Endothelial cell of umbilical vein (primary cell): ENCODE measurements around the gene FAT2. TPM values are rescaled to one million over a fixed set of nuclear protein-coding genes. Genes with fewer than 3 reads are reported as not detected.

ENCODE experiments used
- BruUV-seq: library from RNA; stranded (reverse); fragments of 400-500 nt; replicated peaks from 2 replicates; lab custom pipeline; 2021; lab: Mats Ljungman, UMichigan
- CTCF ChIA-PET: fragments of 300-600, 350-600 bp; sonication (Branson Sonifier 250); formaldehyde crosslinking; loops from one replicate; lab custom pipeline; 2021; ENCODE audit warnings: antibody characterized with exemption, inconsistent platforms; lab: Charles Lee
- POLR2A ChIA-PET: fragments of 300-600, 350-600 bp; sonication (Branson Sonifier 250); formaldehyde crosslinking; loops from one replicate; lab custom pipeline; 2021; ENCODE audit warnings: antibody characterized with exemption, inconsistent platforms; lab: Charles Lee
- DNase-seq: peaks from one replicate; pipeline ENCODE4 v3.0.0-alpha.2; 2011; ENCODE audit warnings: low read depth, low spot score
- FAIRE-seq: peaks from 2 replicates; lab custom pipeline; 2011; peaks lifted over from hg19 to GRCh38; lab: Jason Lieb, UNC
- H2AFZ ChIP-seq: 2 replicates; pipeline ENCODE4 v1.6.0; 2012; ENCODE audit warnings: low read depth, low read length, control low read depth, inconsistent platforms
- H3K27ac ChIP-seq: 2 replicates; pipeline ENCODE4 v1.5.1; 2011; ENCODE audit warnings: low read depth, mild to moderate bottlenecking, control low read depth, low read length, moderate library complexity; ENCODE audit not compliant: insufficient read depth
- H3K27me3 ChIP-seq, 2 experiments: 2 replicates each; pipeline versions ENCODE4 v1.6.0 to v1.6.1; 2011; ENCODE audit warnings: low read length in 2 of 2, mixed read lengths in 1 of 2; ENCODE audit not compliant: control insufficient read depth in 2 of 2, insufficient read depth in 2 of 2
- H3K36me3 ChIP-seq, 2 experiments: 2 replicates in 1 of 2; 3 replicates in 1 of 2; pipeline ENCODE4 v1.5.1; 2011; ENCODE audit warnings: low read length in 2 of 2, mild to moderate bottlenecking in 1 of 2, moderate library complexity in 1 of 2; ENCODE audit not compliant: control insufficient read depth in 2 of 2, insufficient read depth in 2 of 2; ENCODE audit errors: extremely low read depth in 1 of 2
- H3K4me1 ChIP-seq: 3 replicates; pipeline ENCODE4 v1.5.1; 2011; ENCODE audit warnings: mild to moderate bottlenecking, low read length; ENCODE audit not compliant: control insufficient read depth, insufficient read depth; ENCODE audit errors: extremely low read depth
- H3K4me2 ChIP-seq: 2 replicates; pipeline ENCODE4 v1.6.1; 2011; ENCODE audit warnings: low read length, control low read depth, mixed read lengths; ENCODE audit not compliant: insufficient read depth
- H3K4me3 ChIP-seq, 3 experiments: fragments of 200-600 bp in 1 of 3; sonication (generic), shearing (Covaris generic) in 1 of 3; replicated peaks in 1 of 3; 2 replicates each; pipeline ENCODE4 v1.5.1; 2011 to 2016; ENCODE audit warnings: control low read depth in 3 of 3, low read length in 3 of 3, mild to moderate bottlenecking in 2 of 3, inconsistent platforms in 1 of 3, low read depth in 1 of 3, moderate library complexity in 1 of 3; ENCODE audit not compliant: insufficient read depth in 1 of 3
- H3K79me2 ChIP-seq: 2 replicates; pipeline ENCODE4 v1.6.0; 2012; ENCODE audit warnings: low read length, inconsistent platforms; ENCODE audit not compliant: control insufficient read depth, insufficient read depth
- H3K9ac ChIP-seq: replicated peaks from 2 replicates; pipeline ENCODE3; 2011; ENCODE audit warnings: low read length, control low read depth; ENCODE audit not compliant: insufficient read depth; ENCODE audit errors: extremely low read depth
- H3K9me1 ChIP-seq: replicated peaks from 3 replicates; pipeline ENCODE4 v1.6.0; 2011; ENCODE audit warnings: mild to moderate bottlenecking, low read length; ENCODE audit not compliant: control insufficient read depth, insufficient read depth; ENCODE audit errors: extremely low read depth
- H3K9me3 ChIP-seq: replicated peaks from 2 replicates; pipeline ENCODE4 v1.5.1; 2012; ENCODE audit warnings: low read length, inconsistent platforms; ENCODE audit not compliant: control insufficient read depth, insufficient read depth
- H4K20me1 ChIP-seq: replicated peaks from 2 replicates; pipeline ENCODE3; 2011; ENCODE audit warnings: mild to moderate bottlenecking, low read length; ENCODE audit not compliant: control insufficient read depth, insufficient read depth; ENCODE audit errors: extremely low read depth
- EZH2 ChIP-seq: IDR thresholded peaks from 2 replicates; pipeline ENCODE4 v1.6.1; 2012; ENCODE audit warnings: borderline replicate concordance, low read depth, mild to moderate bottlenecking, moderate library complexity, low read length, inconsistent platforms; ENCODE audit not compliant: severe bottlenecking
- FOS ChIP-seq: IDR thresholded peaks from 2 replicates; pipeline ENCODE4 v1.6.1; 2011; ENCODE audit warnings: mild to moderate bottlenecking, low read length, moderate library complexity, borderline replicate concordance; ENCODE audit not compliant: insufficient read depth
- GATA2 ChIP-seq: IDR thresholded peaks from 2 replicates; pipeline ENCODE4 v1.7.0; 2011; ENCODE audit warnings: low read depth, mild to moderate bottlenecking, moderate library complexity, mixed read lengths, low read length; ENCODE audit not compliant: insufficient read length, insufficient read depth
- JUN ChIP-seq: IDR thresholded peaks from 2 replicates; pipeline ENCODE4 v1.6.1; 2011; ENCODE audit warnings: borderline replicate concordance, low read depth; ENCODE audit not compliant: insufficient read length, insufficient read depth
- MYC ChIP-seq: IDR thresholded peaks from one replicate; pipeline ENCODE4 v1.6.1; 2011; ENCODE audit warnings: mild to moderate bottlenecking, low read depth, low read length
- POLR2A ChIP-seq: IDR thresholded peaks from 2 replicates; pipeline ENCODE4 v1.6.1; 2012; ENCODE audit warnings: low read depth, mild to moderate bottlenecking, control low read depth, low read length
- POLR2AphosphoS5 ChIP-seq: IDR thresholded peaks from 2 replicates; pipeline ENCODE4 v1.6.1; 2012; ENCODE audit warnings: low read depth, mild to moderate bottlenecking, control low read depth, low read length, moderate library complexity; ENCODE audit not compliant: insufficient read depth
- dilution Hi-C: fragments of 300-500 bp; cut with MboI; formaldehyde crosslinking; loops from one replicate; pipeline ENCODE4 v1.15.0; 2019; ENCODE audit warnings: low sequenced_read_pairs; ENCODE audit not compliant: extremely low pct_ligation_motif_present
- intact Hi-C: fragments of 100-400 bp; cut with micrococcal nuclease; formaldehyde crosslinking; loops from one replicate; pipeline ENCODE4 v1.10.0; 2022
- polyA plus RNA-seq, 4 experiments: library from polyadenylated mRNA; depleted of rRNA in 3 of 4; stranded (reverse) in 3 of 4; unstranded in 1 of 4; fragments of >200 nt; gene quantifications; 2 replicates each; pipeline versions ENCODE4 v1.2.1 to v1.2.3, GENCODE V29; 2011 to 2012; ENCODE audit warnings: missing spikeins in 1 of 4
- total RNA-seq: library from RNA; stranded (reverse); gene quantifications from 2 replicates; pipeline ENCODE4 v1.2.3, GENCODE V29; 2021
- TF ChIP-seq, protein P1 (sequence below): IDR thresholded peaks from 2 replicates; pipeline ENCODE4 v1.6.1; 2011; ENCODE audit not compliant: insufficient read depth, insufficient read length
- TF ChIP-seq, protein P2 (sequence below), 2 donors: IDR thresholded peaks; 1 replicate in 1 of 2; 2 replicates in 1 of 2; pipeline ENCODE4 v1.5.1; 2011; ENCODE audit warnings: low read length in 2 of 2, mild to moderate bottlenecking in 2 of 2, moderate library complexity in 2 of 2, control low read depth in 1 of 2, inconsistent platforms in 1 of 2, low read depth in 1 of 2; ENCODE audit not compliant: insufficient read depth in 1 of 2; ENCODE audit errors: extremely low read depth in 1 of 2

The FAT2 gene
- total and polyA plus RNA-seq, 2 donors (not counting 3 experiments of a cell fraction or from before 2014, with no cell fraction given), result not detected

DNA sequence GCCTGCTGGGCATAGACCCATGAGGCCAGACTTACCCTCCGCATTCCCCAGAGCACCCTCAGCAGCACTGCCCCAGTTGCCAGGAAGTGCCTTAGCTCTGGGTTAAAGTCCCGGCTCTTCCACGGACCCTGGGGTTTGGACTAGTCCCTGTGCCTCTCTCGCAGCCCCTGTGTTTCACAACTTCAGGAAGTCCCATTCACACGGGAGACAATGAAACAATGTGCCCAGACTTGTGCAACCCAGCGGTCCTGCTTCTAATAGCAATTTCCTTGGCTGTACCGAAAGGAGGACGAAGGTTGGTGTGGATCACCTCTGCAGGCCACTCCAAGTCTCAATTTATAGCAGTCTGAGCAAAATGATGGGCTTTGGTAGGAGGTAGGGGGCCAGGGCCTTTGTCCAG is 41.8 kb upstream of the FAT2 start:
- H3K27me3 ChIP-seq, result peaks cover 3 to 4% of the 10 kb centered on the region in 2 experiments
- no peak overlapping the region for H2AFZ ChIP-seq
- no TSS peak for BruUV-seq
- dilution Hi-C loops, result no loop called here
- H3K36me3 ChIP-seq, result no peaks in the 10 kb centered on the region
- no peaks in the 10 kb centered on the region for H3K9me3 ChIP-seq
- intact Hi-C loops, result no loop called here
- CTCF ChIA-PET, result no interaction called here
- no peaks in the 10 kb centered on the region for H3K9me1 ChIP-seq
- no peak overlapping the region for H3K27ac ChIP-seq
- H3K79me2 ChIP-seq, result no peaks in the 10 kb centered on the region
- TF ChIP-seq, protein P1, sequence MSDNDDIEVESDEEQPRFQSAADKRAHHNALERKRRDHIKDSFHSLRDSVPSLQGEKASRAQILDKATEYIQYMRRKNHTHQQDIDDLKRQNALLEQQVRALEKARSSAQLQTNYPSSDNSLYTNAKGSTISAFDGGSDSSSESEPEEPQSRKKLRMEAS, result no peak
- TF ChIP-seq POLR2A (no peak), MYC (no peak), EZH2 (no peak)
- no peaks in the 10 kb centered on the region for H4K20me1 ChIP-seq
- DNase-seq, result no peak
- POLR2A ChIA-PET, result no interaction called here
- H3K4me3 ChIP-seq, result no peak overlapping the region
- no peaks in the 10 kb centered on the region for H3K4me1 ChIP-seq
- H3K9ac ChIP-seq, result no peak overlapping the region
- FAIRE-seq, result no peak
- H3K4me2 ChIP-seq, result no peak overlapping the region

DNA sequence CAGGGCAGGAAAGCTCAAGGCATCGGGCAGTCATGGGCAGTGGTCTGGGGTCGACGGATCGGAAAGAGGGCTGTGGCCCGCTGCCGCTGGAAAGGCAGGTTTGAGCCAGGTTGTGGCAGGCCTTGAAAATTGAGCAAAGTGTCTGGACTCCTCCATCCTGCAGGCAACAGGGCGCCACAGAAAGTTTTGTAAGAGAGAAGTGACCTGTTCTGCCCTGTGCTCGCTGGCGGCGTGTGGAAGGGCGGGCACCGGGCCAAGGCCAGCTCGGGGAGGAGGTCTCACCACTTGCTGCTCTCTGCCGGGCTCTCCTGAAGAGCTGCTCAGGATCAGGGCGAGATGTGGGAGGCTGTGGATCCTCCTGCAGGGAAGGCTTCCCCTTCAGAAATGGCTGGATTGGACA is 41.4 kb upstream of the FAT2 start:
- Histone ChIP-seq H2AFZ (no peak overlapping the region), H3K79me2 (no peaks in the 10 kb centered on the region), H3K4me2 (no peak overlapping the region), H3K4me1 (no peaks in the 10 kb centered on the region), H3K27me3 (peaks cover 2 to 3% of the 10 kb centered on the region in 2 experiments), H3K9me1 (no peaks in the 10 kb centered on the region), H3K4me3 (no peak overlapping the region), H3K9ac (no peak overlapping the region), H4K20me1 (no peaks in the 10 kb centered on the region), H3K9me3 (no peaks in the 10 kb centered on the region), H3K27ac (no peak overlapping the region), H3K36me3 (no peaks in the 10 kb centered on the region)
- no peak for TF ChIP-seq EZH2
- TF ChIP-seq, protein P2, sequence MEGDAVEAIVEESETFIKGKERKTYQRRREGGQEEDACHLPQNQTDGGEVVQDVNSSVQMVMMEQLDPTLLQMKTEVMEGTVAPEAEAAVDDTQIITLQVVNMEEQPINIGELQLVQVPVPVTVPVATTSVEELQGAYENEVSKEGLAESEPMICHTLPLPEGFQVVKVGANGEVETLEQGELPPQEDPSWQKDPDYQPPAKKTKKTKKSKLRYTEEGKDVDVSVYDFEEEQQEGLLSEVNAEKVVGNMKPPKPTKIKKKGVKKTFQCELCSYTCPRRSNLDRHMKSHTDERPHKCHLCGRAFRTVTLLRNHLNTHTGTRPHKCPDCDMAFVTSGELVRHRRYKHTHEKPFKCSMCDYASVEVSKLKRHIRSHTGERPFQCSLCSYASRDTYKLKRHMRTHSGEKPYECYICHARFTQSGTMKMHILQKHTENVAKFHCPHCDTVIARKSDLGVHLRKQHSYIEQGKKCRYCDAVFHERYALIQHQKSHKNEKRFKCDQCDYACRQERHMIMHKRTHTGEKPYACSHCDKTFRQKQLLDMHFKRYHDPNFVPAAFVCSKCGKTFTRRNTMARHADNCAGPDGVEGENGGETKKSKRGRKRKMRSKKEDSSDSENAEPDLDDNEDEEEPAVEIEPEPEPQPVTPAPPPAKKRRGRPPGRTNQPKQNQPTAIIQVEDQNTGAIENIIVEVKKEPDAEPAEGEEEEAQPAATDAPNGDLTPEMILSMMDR (IDR thresholded peaks at IDR 0.05; ENCODE audit: extremely low read depth in 1 of 2, insufficient read depth in 1 of 2, low read depth in 1 of 2, low read length in 2 of 2), result no peak
- TF ChIP-seq, protein P1, result no peak
- no peak for TF ChIP-seq MYC
- no peak for TF ChIP-seq JUN
- no peak for TF ChIP-seq FOS
- TF ChIP-seq POLR2AphosphoS5, result no peak
- TF ChIP-seq GATA2, result no peak
- TF ChIP-seq POLR2A, result no peak
- FAIRE-seq (no peak), DNase-seq (no peak)
- intact Hi-C loops, result no loop called here
- dilution Hi-C loops, result no loop called here
- ChIA-PET POLR2A (no interaction called here), CTCF (no interaction called here)
- no TSS peak for BruUV-seq
